Mammary epithelial cell (primary cell): ENCODE measurements around the gene ZNF17.

Experiments
- EZH2 ChIP-seq: IDR thresholded peaks from 2 replicates; pipeline ENCODE4 v1.6.1; 2012; ENCODE audit warnings: low read length, inconsistent platforms, borderline replicate concordance
- TF ChIP-seq, protein P1 (sequence below), 2 donors: IDR thresholded peaks in 1 of 2; conservative IDR thresholded peaks in 1 of 2; 2 replicates each; pipeline ENCODE4 v1.5.1; 2011 to 2012; ENCODE audit warnings: inconsistent platforms in 2 of 2, low read length in 2 of 2, mild to moderate bottlenecking in 2 of 2, control low read depth in 1 of 2, low read depth in 1 of 2; ENCODE audit not compliant: insufficient read depth in 1 of 2; ENCODE audit errors: extremely low read depth in 1 of 2

DNA sequence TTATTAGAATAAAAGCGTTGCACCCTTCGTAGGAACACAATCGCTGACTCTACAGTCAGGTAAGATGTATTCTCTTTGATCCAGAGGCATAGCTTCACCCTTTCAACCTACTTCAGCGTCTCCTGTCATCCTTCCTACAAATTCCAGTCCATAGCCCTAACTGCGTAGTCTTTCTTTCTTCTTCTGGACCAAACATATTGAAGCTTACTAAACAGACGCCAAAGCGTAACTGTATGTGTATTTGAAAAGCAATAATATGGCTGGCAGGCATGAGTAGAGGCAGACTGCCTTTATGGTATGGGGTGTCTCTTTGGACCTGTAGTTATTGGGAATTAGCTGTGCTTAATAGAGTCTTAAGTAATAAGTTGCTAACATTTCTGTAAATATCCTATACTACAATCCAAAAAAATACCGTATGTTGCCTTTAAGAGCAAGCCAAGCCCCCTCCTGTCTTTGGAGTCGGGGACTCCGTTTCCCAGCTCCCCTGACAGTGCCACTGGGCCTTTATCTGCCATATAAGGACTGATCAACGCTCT, 21.7 kb upstream of the ZNF17 start:
- TF ChIP-seq, protein P1, sequence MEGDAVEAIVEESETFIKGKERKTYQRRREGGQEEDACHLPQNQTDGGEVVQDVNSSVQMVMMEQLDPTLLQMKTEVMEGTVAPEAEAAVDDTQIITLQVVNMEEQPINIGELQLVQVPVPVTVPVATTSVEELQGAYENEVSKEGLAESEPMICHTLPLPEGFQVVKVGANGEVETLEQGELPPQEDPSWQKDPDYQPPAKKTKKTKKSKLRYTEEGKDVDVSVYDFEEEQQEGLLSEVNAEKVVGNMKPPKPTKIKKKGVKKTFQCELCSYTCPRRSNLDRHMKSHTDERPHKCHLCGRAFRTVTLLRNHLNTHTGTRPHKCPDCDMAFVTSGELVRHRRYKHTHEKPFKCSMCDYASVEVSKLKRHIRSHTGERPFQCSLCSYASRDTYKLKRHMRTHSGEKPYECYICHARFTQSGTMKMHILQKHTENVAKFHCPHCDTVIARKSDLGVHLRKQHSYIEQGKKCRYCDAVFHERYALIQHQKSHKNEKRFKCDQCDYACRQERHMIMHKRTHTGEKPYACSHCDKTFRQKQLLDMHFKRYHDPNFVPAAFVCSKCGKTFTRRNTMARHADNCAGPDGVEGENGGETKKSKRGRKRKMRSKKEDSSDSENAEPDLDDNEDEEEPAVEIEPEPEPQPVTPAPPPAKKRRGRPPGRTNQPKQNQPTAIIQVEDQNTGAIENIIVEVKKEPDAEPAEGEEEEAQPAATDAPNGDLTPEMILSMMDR (conservative IDR thresholded peaks at IDR 0.05 in 1 of 2, IDR thresholded peaks at IDR 0.05 in 1 of 2; ENCODE audit: extremely low read depth in 1 of 2, insufficient read depth in 1 of 2, low read depth in 1 of 2, low read length in 2 of 2): no peak
- no peak for TF ChIP-seq EZH2
